Panc1 (cell line): Measurements from ENCODE around the gene FAM229B. TPM values are rescaled to one million over a fixed set of nuclear protein-coding genes. Genes with fewer than 3 reads are reported as not detected.
A peak's percentile ranks its signal among the peaks of the same experiment; 100 is the strongest.

Source experiments
- ATAC-seq: fragments of 200-7000 bp; cut with Tn5 transposase; 2 replicates; pipeline ENCODE4 v1.9.1; 2020; ENCODE audit warnings: mild to moderate bottlenecking, moderate library complexity
- Bru-seq: library from RNA; stranded (reverse); fragments of 400-500 nt; gene quantifications from one replicate; lab custom pipeline; 2021; lab: Mats Ljungman, UMichigan
- BruChase-seq, 2 experiments: library from RNA; stranded (reverse); fragments of 400-500 nt; gene quantifications; one replicate each; lab custom pipeline; 2021; lab: Mats Ljungman, UMichigan
- BruUV-seq: library from RNA; stranded (reverse); fragments of 400-500 nt; replicated peaks from 2 replicates; lab custom pipeline; 2021; lab: Mats Ljungman, UMichigan
- CTCF ChIA-PET: fragments of 300-600 bp; sonication (Branson Sonifier 250); formaldehyde crosslinking; loops from one replicate; lab custom pipeline; 2022; ENCODE audit warnings: antibody characterized with exemption; lab: Charles Lee
- POLR2A ChIA-PET: fragments of 300-600 bp; sonication (Branson Sonifier 250); formaldehyde crosslinking; loops from one replicate; lab custom pipeline; 2022; ENCODE audit warnings: antibody characterized with exemption; lab: Charles Lee
- DNase-seq: peaks from one replicate; pipeline ENCODE4 v3.0.0-alpha.2; 2010; ENCODE audit warnings: low read depth, low spot score
- H3K27ac ChIP-seq: 2 replicates; pipeline ENCODE4 v1.5.1; 2011; ENCODE audit warnings: mild to moderate bottlenecking, low read length, inconsistent platforms
- H3K27me3 ChIP-seq: fragments of 200-500 bp; sonication (Bioruptor generic); 2 replicates; pipeline ENCODE4 v1.6.0; 2014; ENCODE audit warnings: low read length, inconsistent platforms; ENCODE audit not compliant: control insufficient read depth, insufficient read depth
- H3K36me3 ChIP-seq: fragments of 200-500 bp; sonication (Bioruptor generic); 2 replicates; pipeline ENCODE4 v1.5.1; 2014; ENCODE audit warnings: inconsistent platforms, mild to moderate bottlenecking, low read length, moderate library complexity; ENCODE audit not compliant: control insufficient read depth, insufficient read depth
- H3K4me1 ChIP-seq: 2 replicates; pipeline ENCODE4 v1.5.1; 2011; ENCODE audit warnings: inconsistent platforms, mild to moderate bottlenecking, low read length, moderate library complexity; ENCODE audit not compliant: control insufficient read depth, insufficient read depth
- H3K4me3 ChIP-seq, 2 experiments: 2 replicates each; pipeline ENCODE4 v1.5.1; 2011 to 2012; ENCODE audit warnings: low read depth in 2 of 2, low read length in 2 of 2, mild to moderate bottlenecking in 2 of 2, inconsistent platforms in 1 of 2, moderate library complexity in 1 of 2
- H3K9me3 ChIP-seq: fragments of 200-500 bp; sonication (Bioruptor generic); 2 replicates; pipeline ENCODE4 v1.5.1; 2014; ENCODE audit warnings: low read depth, mild to moderate bottlenecking, inconsistent platforms, low read length, moderate library complexity; ENCODE audit not compliant: control insufficient read depth, insufficient read depth
- CTCF ChIP-seq: fragments of 450-650 bp; IDR thresholded peaks from 2 replicates; pipeline ENCODE4 v1.5.1; 2017; ENCODE audit warnings: mild to moderate bottlenecking
- POLR2AphosphoS5 ChIP-seq: IDR thresholded peaks from 2 replicates; pipeline ENCODE4 v1.6.1; 2012; ENCODE audit warnings: mild to moderate bottlenecking, low read depth, low read length, moderate library complexity
- SIN3A ChIP-seq: IDR thresholded peaks from 2 replicates; pipeline ENCODE4 v1.6.1; 2012; ENCODE audit warnings: low read depth, mild to moderate bottlenecking, low read length, moderate library complexity, borderline replicate concordance; ENCODE audit not compliant: insufficient read depth
- TCF7L2 ChIP-seq: IDR thresholded peaks from 2 replicates; pipeline ENCODE4 v1.6.1; 2011; ENCODE audit warnings: mild to moderate bottlenecking, low read depth, low read length, inconsistent platforms
- in situ Hi-C: cut with HindIII; loops from 2 replicates; pipeline ENCODE4 v1.10.0; 2016; ENCODE audit warnings: low sequenced_read_pairs, low pct_unique_long_range_greater_than_20kb
- intact Hi-C: fragments of 100-400 bp; cut with micrococcal nuclease; formaldehyde crosslinking; loops from one replicate; pipeline ENCODE4 v1.10.0; 2022; ENCODE audit not compliant: unreplicated experiment
- long read RNA-seq: library from polyadenylated mRNA; unstranded; transcript quantifications from one replicate; pipeline ENCODE4 v2.0.0, GENCODE V29; 2021; ENCODE audit not compliant: unreplicated experiment
- polyA plus RNA-seq: library from polyadenylated mRNA; unstranded; fragments of >200 nt; gene quantifications from one replicate; pipeline ENCODE4 v1.2.1, GENCODE V29; 2012; ENCODE audit warnings: missing spikeins; ENCODE audit not compliant: insufficient read length
- total RNA-seq: library from RNA; stranded (reverse); gene quantifications from one replicate; pipeline ENCODE4 v1.2.1, GENCODE V29; 2021; ENCODE audit not compliant: unreplicated experiment
- TF ChIP-seq, protein P1 (sequence below), 2 experiments: IDR thresholded peaks; 2 replicates each; pipeline ENCODE4 v1.6.1; 2011 to 2012; ENCODE audit warnings: low read depth in 2 of 2, control low read depth in 1 of 2, low read length in 1 of 2, mild to moderate bottlenecking in 1 of 2, moderate library complexity in 1 of 2; ENCODE audit not compliant: insufficient read depth in 1 of 2

The FAM229B gene
- total RNA-seq (12.0 TPM), Bru-seq, nascent RNA (percentile 42 among the genes with signal in this experiment), BruChase-seq, experiment 1, labeled RNA remaining after a 2-hour chase (percentile 37 among the genes with signal in this experiment), BruChase-seq, experiment 2, labeled RNA remaining after a 6-hour chase (percentile 38 among the genes with signal in this experiment)
- 12.1 TPM for polyA plus RNA-seq
- long read RNA-seq, transcript FAM229B-201 (4 exons, 2,543 nt), result major isoform, 6 of 9 reads
- long read RNA-seq, partial matches to known transcripts, result 1 of 9 reads
- long read RNA-seq, other reads (novel, unspliced or antisense), result 2 of 9 reads

GRCh38 chr6:112087136-112087911 lies at the start of gene FAM229B, which contains the start of gene TUBE1:
Gene FAM229B (plus strand): TSS chr6:112087591. CDS start chr6:112099284, 11,693 bp downstream.
Gene TUBE1 (minus strand): TSS chr6:112087482. CDS start chr6:112087434, 48 bp downstream.
- Histone ChIP-seq H3K4me3 (peak within 1 kb of the TSS; percentile 92 to 94), H3K4me1 (peaks cover 10% of the 10 kb centered on the region; the same call in 1 of the 2 replicates), H3K27me3 (peaks cover 7% of the 10 kb centered on the region; the same call in 1 of the 2 replicates), H3K9me3 (no peaks in the 10 kb centered on the region), H3K27ac (peak within 1 kb of the TSS; percentile 94), H3K36me3 (peaks cover 14% of the 10 kb centered on the region)
- ChIA-PET CTCF (interaction anchor here (0.5 to 0.6 kb wide), 3 partner anchors 21 to 1560 kb away, joined by 3 to 8 read pairs (median 6); no protein-coding TSS in a partner anchor), POLR2A (interaction anchor here (0.6 to 1.1 kb wide), 6 partner anchors 14 to 1615 kb away, joined by 3 to 7 read pairs (median 3); no protein-coding TSS in a partner anchor)
- peak; percentile 97 for ATAC-seq
- in situ Hi-C loops (no loop called here), intact Hi-C loops (loop anchor here (5.0 kb wide), 1 partner anchor 75 kb away; no protein-coding TSS in a partner anchor)
- peak; percentile 95 for DNase-seq
- BruUV-seq, result no TSS peak
- TF ChIP-seq POLR2AphosphoS5, result peak; percentile 89
- TF ChIP-seq TCF7L2, result no peak
- TF ChIP-seq SIN3A, result peak; percentile 94
- TF ChIP-seq, protein P1, sequence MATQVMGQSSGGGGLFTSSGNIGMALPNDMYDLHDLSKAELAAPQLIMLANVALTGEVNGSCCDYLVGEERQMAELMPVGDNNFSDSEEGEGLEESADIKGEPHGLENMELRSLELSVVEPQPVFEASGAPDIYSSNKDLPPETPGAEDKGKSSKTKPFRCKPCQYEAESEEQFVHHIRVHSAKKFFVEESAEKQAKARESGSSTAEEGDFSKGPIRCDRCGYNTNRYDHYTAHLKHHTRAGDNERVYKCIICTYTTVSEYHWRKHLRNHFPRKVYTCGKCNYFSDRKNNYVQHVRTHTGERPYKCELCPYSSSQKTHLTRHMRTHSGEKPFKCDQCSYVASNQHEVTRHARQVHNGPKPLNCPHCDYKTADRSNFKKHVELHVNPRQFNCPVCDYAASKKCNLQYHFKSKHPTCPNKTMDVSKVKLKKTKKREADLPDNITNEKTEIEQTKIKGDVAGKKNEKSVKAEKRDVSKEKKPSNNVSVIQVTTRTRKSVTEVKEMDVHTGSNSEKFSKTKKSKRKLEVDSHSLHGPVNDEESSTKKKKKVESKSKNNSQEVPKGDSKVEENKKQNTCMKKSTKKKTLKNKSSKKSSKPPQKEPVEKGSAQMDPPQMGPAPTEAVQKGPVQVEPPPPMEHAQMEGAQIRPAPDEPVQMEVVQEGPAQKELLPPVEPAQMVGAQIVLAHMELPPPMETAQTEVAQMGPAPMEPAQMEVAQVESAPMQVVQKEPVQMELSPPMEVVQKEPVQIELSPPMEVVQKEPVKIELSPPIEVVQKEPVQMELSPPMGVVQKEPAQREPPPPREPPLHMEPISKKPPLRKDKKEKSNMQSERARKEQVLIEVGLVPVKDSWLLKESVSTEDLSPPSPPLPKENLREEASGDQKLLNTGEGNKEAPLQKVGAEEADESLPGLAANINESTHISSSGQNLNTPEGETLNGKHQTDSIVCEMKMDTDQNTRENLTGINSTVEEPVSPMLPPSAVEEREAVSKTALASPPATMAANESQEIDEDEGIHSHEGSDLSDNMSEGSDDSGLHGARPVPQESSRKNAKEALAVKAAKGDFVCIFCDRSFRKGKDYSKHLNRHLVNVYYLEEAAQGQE (IDR thresholded peaks at IDR 0.05; ENCODE audit: insufficient read depth in 1 of 2, low read depth in 2 of 2, low read length in 1 of 2), result 0 out of 4 replicates have a peak, but pooled peaks of 1 of the 2 experiments have one; percentile 56

- peaks cover 5% of the 10 kb centered on the region for H3K27me3 ChIP-seq
- in situ Hi-C loops (no loop called here), intact Hi-C loops (no loop called here)
- H3K4me3 ChIP-seq, result no peak overlapping the region
- H3K9me3 ChIP-seq, result no peaks in the 10 kb centered on the region
- H3K27ac ChIP-seq, result no peak overlapping the region
- ATAC-seq (peak; percentile 88), DNase-seq (no peak)
- no TSS peak for BruUV-seq
- TF ChIP-seq CTCF (no peak), SIN3A (no peak), POLR2AphosphoS5 (no peak), TCF7L2 (no peak)
- TF ChIP-seq, protein P1 (IDR thresholded peaks at IDR 0.05; ENCODE audit: insufficient read depth in 1 of 2, low read depth in 2 of 2, low read length in 1 of 2), result no peak
- H3K36me3 ChIP-seq, result no peaks in the 10 kb centered on the region
- ChIA-PET CTCF (interaction anchor here (0.6 to 0.7 kb wide), 4 partner anchors 18 to 332 kb away, joined by 3 to 4 read pairs (median 3); no protein-coding TSS in a partner anchor), POLR2A (interaction anchor here (0.7 kb wide), 1 partner anchor 23 kb away, joined by 3 read pairs; no protein-coding TSS in a partner anchor)
- H3K4me1 ChIP-seq, result peaks cover 14% of the 10 kb centered on the region; the same call in 1 of the 2 replicates
These were observed 49.6 kb upstream of the FAM229B start for GRCh38 chr6:112037783-112038216.
